T-helper 17 cell (primary cell): ENCODE data around the gene GRID1. TPM values are rescaled to one million over a fixed set of nuclear protein-coding genes. Genes with fewer than 3 reads are reported as not detected.

ENCODE experiments used
- ATAC-seq: fragments of 150-1000 bp; cut with Tn5 transposase; 2 replicates; pipeline ENCODE4 v1.10.0; 2021; ENCODE audit warnings: mild to moderate bottlenecking, moderate library complexity
- DNase-seq, 3 donors: peaks; one replicate each; pipeline versions ENCODE4 v3.0.0 to v3.0.0-alpha.2; 2020 to 2021
- H3K9me3 ChIP-seq: one replicate; pipeline ENCODE4 v1.7.0; 2013; ENCODE audit warnings: low read length, mild to moderate bottlenecking; ENCODE audit not compliant: control insufficient read depth, poor library complexity, severe bottlenecking
- H3K27ac Mint-ChIP-seq: one replicate; pipeline ENCODE4 v1.8.0; 2022; ENCODE audit warnings: mild to moderate bottlenecking, moderate library complexity, mixed read lengths
- H3K27me3 Mint-ChIP-seq: one replicate; pipeline ENCODE4 v1.8.0; 2022; ENCODE audit warnings: mixed read lengths
- H3K36me3 Mint-ChIP-seq: one replicate; pipeline ENCODE4 v1.8.0; 2022; ENCODE audit warnings: low read depth, mixed read lengths
- H3K4me1 Mint-ChIP-seq: one replicate; pipeline ENCODE4 v1.8.0; 2022; ENCODE audit warnings: mild to moderate bottlenecking, mixed read lengths
- H3K4me3 Mint-ChIP-seq: one replicate; pipeline ENCODE4 v1.8.0; 2022; ENCODE audit warnings: mild to moderate bottlenecking, moderate library complexity, mixed read lengths
- total RNA-seq, 4 donors: library from RNA in 2 of 4; stranded (reverse) in 2 of 4; gene quantifications; one replicate each; pipeline ENCODE4 v1.2.3 and lab custom pipeline; 2022 to 2026

GRID1 gene
- total RNA-seq, 2 donors from 2014 or later: not detected

DNA sequence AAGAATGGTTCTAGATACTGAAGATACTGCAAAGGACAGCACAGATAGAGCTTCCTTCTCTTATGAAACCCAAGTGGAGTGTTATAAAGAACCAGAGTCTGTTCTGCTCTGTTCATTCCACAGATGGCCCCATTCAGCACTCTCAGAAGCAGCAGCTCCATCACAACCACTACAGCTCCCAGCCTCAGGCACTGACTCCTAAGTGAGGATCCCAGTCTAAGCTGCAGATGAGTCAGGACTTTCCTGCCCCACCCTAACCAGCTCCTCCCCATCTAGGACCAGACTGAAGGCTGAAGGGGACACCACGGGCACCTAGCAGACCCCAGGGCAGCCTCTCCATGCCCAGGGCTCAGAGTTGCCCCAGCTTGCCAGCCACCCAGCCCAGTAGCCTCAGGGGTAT, 379.8 kb downstream of the GRID1 start:
- Mint-ChIP-seq H3K27ac (no peak overlapping the region), H3K27me3 (peaks cover 46% of the 10 kb centered on the region), H3K36me3 (peaks cover 3% of the 10 kb centered on the region), H3K4me1 (peaks cover 5% of the 10 kb centered on the region), H3K4me3 (no peak overlapping the region)
- no peak for DNase-seq
- H3K9me3 ChIP-seq: no peaks in the 10 kb centered on the region
- ATAC-seq: no peak

DNA sequence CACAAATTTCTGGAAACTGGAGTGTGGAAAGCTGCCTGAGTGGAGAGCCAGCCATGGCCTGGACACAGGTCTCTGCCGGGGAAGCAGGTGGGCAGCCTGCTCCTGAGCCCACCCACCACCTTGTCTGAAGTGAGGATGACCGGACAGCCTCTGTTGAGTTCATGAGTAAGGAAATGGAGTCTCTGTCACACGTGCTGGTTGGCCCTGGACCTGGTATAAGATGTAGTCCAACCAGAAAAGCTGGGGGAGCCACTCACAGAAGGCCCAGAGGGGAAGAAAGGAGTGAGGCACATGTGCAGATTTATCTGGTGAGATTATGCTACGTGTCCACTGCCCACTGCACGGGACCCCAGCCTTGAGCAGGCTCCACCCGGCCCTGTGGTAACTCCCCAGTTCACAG, 383.5 kb downstream of the GRID1 start:
- DNase-seq (no peak), ATAC-seq (no peak)
- Mint-ChIP-seq H3K4me1 (peaks cover 5% of the 10 kb centered on the region), H3K4me3 (no peak overlapping the region), H3K36me3 (peaks cover 3% of the 10 kb centered on the region), H3K27me3 (peaks cover 46% of the 10 kb centered on the region), H3K27ac (no peak overlapping the region)
- no peaks in the 10 kb centered on the region for H3K9me3 ChIP-seq

DNA sequence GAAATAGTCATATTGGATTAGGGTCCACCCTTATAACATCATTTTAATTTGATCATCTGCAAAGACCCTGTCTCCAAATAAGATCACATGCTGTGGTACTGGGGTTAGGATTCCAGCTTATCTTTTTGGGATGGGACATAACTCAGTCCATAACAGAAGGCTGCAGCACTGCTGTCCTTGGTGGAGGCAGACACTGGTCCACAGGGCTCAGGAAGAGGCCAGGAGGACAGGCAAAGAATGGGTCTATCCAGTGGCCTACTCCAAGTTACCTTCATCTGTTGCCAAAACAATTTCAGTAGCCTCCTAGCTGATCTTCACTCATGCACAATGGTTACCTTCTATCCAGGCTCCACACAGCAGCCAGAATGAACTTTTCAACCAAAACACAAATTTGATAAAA, 387.0 kb downstream of the GRID1 start:
- H3K4me3 Mint-ChIP-seq: no peak overlapping the region
- ATAC-seq: no peak
- no peak overlapping the region for H3K27ac Mint-ChIP-seq
- no peak for DNase-seq
- peaks cover 5% of the 10 kb centered on the region for H3K4me1 Mint-ChIP-seq
- no peaks in the 10 kb centered on the region for H3K9me3 ChIP-seq
- peaks cover 48% of the 10 kb centered on the region for H3K27me3 Mint-ChIP-seq
- peaks cover 3% of the 10 kb centered on the region for H3K36me3 Mint-ChIP-seq

DNA sequence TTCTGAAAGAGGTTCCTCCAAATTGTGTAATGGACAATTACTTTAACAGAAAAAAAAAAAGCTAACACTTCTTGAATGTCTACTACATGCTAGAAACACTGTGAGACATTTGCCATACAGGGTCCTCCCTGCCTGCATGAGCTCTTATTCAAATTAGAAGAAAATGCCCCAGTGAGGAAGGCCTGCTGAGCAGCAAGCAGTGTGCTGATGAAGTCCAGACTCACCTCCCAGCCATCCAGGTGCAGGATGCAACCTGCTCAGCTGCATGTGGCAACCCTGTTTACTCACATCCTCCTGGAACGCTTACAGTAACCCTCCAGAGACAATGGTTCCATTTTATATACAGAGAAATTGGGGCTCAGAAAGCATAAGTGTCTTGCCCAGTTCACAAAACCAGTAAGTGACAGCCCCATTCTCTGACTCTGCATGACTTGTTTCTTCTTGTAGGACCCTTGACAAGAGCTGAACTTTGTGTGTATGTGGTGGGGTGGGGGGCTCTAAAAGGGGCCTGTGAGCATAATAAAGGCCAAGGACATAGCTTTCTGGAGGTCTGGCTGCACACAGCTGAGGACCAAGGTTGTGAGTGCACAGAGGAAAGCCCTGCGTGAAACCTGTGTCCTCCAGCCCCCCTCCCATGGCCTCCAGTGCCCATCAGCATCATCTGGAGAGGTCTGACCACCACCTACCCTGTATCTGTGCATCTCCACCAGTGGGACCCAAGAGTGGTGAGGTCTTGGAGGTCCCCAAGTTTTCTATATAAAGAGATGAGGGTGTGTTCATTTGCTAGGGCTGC, 387.8 kb downstream of the GRID1 start:
- H3K27me3 Mint-ChIP-seq: peaks cover 41% of the 10 kb centered on the region
- no peak for ATAC-seq
- no peaks in the 10 kb centered on the region for H3K9me3 ChIP-seq
- peaks cover under 1% of the 10 kb centered on the region for H3K4me1 Mint-ChIP-seq
- H3K27ac Mint-ChIP-seq: no peak overlapping the region
- no peaks in the 10 kb centered on the region for H3K36me3 Mint-ChIP-seq
- no peak overlapping the region for H3K4me3 Mint-ChIP-seq
- no peak for DNase-seq

- H3K4me1 Mint-ChIP-seq: no peaks in the 10 kb centered on the region
- ATAC-seq: no peak
- no peak for DNase-seq
- peaks cover 36% of the 10 kb centered on the region for H3K27me3 Mint-ChIP-seq
- no peak overlapping the region for H3K27ac Mint-ChIP-seq
- H3K9me3 ChIP-seq: no peaks in the 10 kb centered on the region
- H3K36me3 Mint-ChIP-seq: no peaks in the 10 kb centered on the region
- no peak overlapping the region for H3K4me3 Mint-ChIP-seq
These were observed 389.0 kb downstream of the GRID1 start for GRCh38 chr10:85977642-85978041.

DNA sequence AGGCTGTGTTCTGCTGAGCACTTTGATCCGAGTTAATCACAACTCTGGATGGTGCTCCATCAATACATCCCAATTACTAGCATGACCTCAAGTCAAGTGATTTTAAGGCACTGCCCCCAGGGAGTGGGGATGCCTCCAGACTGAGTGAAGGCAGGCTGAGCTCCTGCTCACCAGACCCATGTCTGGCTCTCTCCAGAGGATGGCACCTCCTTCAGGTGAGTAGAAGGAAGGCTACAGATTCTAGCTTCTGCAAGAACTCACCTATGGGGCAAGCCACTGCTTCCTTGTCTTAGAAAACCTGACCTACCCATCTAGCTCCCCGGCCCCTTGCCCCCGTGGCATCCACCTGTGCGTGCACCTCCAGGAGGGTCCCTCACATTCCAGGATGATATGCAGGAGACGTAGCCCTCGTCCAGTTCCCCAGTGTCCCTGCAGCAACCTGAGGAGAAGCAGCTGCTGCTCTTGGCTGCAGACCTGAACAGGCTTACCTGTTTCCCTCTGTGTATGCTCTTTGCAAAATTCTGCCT, 390.3 kb downstream of the GRID1 start:
- Mint-ChIP-seq H3K36me3 (no peaks in the 10 kb centered on the region), H3K27ac (no peak overlapping the region), H3K4me1 (no peaks in the 10 kb centered on the region), H3K27me3 (peaks cover 34% of the 10 kb centered on the region), H3K4me3 (no peak overlapping the region)
- ATAC-seq (no peak), DNase-seq (no peak)
- H3K9me3 ChIP-seq: no peaks in the 10 kb centered on the region

DNA sequence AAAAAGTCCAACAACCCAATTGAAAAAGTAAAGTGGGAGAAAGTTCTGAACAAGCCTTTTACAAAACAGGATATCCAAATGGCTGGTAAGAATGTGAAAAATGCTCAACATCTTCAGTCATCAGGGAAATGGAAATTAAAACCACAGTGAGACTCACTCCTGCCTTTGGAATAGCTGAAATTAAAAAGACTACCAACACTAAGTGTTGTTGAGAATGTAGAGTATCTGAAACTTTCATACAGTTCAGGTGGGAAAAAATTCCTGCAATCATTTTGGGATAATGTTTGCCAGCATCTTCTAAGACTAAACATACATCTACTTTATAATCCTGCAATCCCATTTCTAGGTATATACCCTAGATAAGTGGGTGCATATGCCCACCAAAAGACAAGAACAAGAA, 395.1 kb downstream of the GRID1 start:
- H3K9me3 ChIP-seq: no peaks in the 10 kb centered on the region
- no peak overlapping the region for H3K4me3 Mint-ChIP-seq

DNA sequence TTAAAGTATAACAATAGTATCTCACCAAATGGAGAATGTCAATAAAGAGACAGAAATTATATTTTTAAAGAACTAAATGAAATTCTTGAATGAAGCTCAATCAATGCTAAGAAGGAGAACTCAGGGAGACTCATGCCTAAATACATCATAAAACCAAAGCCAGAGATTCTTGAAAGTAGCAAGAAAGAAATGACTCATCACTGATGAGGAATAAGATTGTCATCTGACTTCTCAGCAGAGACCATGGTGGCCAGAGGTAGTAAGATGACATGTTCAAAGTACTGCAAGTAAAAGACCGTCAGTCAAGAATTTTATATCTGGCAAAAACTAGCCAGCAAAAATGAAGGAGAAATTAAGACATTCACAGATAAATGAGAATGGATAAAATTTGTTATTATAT, 399.0 kb downstream of the GRID1 start:
- H3K27ac Mint-ChIP-seq: no peak overlapping the region
- H3K9me3 ChIP-seq: no peaks in the 10 kb centered on the region
- no peaks in the 10 kb centered on the region for H3K36me3 Mint-ChIP-seq
- no peak overlapping the region for H3K4me3 Mint-ChIP-seq
- ATAC-seq (no peak), DNase-seq (no peak)
- no peaks in the 10 kb centered on the region for H3K27me3 Mint-ChIP-seq
- no peaks in the 10 kb centered on the region for H3K4me1 Mint-ChIP-seq

More for the DNA sequence above, 395.1 kb downstream of the GRID1 start:
- Mint-ChIP-seq H3K27me3 (peaks cover 13% of the 10 kb centered on the region), H3K4me1 (no peaks in the 10 kb centered on the region), H3K36me3 (no peaks in the 10 kb centered on the region), H3K27ac (no peak overlapping the region)
- ATAC-seq (no peak), DNase-seq (no peak)

GRCh38 chr10:85961479-85962067, 405.0 kb downstream of the GRID1 start:
- ATAC-seq (no peak), DNase-seq (no peak)
- no peaks in the 10 kb centered on the region for H3K9me3 ChIP-seq
- no peaks in the 10 kb centered on the region for H3K4me1 Mint-ChIP-seq
- H3K4me3 Mint-ChIP-seq: no peak overlapping the region
- H3K27ac Mint-ChIP-seq: no peak overlapping the region
- peaks cover 2% of the 10 kb centered on the region for H3K36me3 Mint-ChIP-seq
- peaks cover 9% of the 10 kb centered on the region for H3K27me3 Mint-ChIP-seq

GRCh38 chr10:85961073-85961472, 405.5 kb downstream of the GRID1 start:
- H3K4me1 Mint-ChIP-seq: no peaks in the 10 kb centered on the region

DNA sequence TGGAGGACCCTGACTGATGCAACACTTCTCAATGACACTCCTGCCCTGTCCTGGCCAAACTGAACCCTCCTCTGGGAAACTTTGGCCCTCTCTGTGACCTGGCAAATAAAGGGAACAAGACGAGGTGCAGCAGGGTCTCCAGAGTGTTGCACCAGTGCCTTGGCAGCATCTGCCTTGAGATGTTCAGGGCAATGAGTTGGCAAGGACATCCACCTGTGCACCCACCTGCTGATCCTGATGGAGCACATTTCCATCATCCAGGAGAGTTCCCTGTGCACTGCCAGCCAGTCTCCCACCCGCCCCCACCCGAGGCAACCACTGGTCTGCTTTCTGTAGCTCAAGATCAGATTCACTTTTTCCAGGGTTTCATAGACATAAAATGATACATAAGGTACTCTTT, 407.4 kb downstream of the GRID1 start:
- H3K4me1 Mint-ChIP-seq: no peaks in the 10 kb centered on the region
- no peak overlapping the region for H3K27ac Mint-ChIP-seq
- H3K36me3 Mint-ChIP-seq: peaks cover 2% of the 10 kb centered on the region
- peaks cover 9% of the 10 kb centered on the region for H3K27me3 Mint-ChIP-seq
- H3K9me3 ChIP-seq: no peaks in the 10 kb centered on the region
- ATAC-seq (no peak), DNase-seq (no peak)
- no peak overlapping the region for H3K4me3 Mint-ChIP-seq

More at GRCh38 chr10:85961073-85961472, 405.5 kb downstream of the GRID1 start:
- no peak overlapping the region for H3K4me3 Mint-ChIP-seq
- H3K36me3 Mint-ChIP-seq: peaks cover 2% of the 10 kb centered on the region
- H3K27me3 Mint-ChIP-seq: peaks cover 9% of the 10 kb centered on the region
- H3K27ac Mint-ChIP-seq: no peak overlapping the region
- no peak for ATAC-seq
- H3K9me3 ChIP-seq: no peaks in the 10 kb centered on the region
- no peak for DNase-seq

DNA sequence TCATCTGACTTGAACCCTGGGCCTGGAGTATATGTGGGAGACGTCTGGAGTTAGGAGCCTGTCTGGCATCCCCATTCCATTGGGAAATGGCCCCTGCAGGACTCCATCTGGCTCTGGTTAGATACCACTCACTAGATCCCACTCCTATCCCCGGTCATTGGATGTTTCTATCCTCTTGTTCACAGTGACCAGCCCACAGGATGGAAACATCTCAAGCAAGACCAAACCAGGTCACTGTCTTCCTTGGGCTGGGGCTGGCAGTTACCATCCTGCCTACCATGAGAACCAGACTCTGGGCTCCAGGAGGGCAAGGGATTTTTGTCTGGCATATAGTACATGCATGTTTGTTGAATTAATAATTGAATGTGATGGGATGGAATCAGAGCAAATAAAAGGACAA, 415.7 kb downstream of the GRID1 start:
- H3K27ac Mint-ChIP-seq: no peak overlapping the region
- H3K27me3 Mint-ChIP-seq: peaks cover 21% of the 10 kb centered on the region
- H3K36me3 Mint-ChIP-seq: no peaks in the 10 kb centered on the region
- DNase-seq (no peak), ATAC-seq (no peak)
- H3K9me3 ChIP-seq: no peaks in the 10 kb centered on the region
- peaks cover 2% of the 10 kb centered on the region for H3K4me1 Mint-ChIP-seq
- no peak overlapping the region for H3K4me3 Mint-ChIP-seq

DNA sequence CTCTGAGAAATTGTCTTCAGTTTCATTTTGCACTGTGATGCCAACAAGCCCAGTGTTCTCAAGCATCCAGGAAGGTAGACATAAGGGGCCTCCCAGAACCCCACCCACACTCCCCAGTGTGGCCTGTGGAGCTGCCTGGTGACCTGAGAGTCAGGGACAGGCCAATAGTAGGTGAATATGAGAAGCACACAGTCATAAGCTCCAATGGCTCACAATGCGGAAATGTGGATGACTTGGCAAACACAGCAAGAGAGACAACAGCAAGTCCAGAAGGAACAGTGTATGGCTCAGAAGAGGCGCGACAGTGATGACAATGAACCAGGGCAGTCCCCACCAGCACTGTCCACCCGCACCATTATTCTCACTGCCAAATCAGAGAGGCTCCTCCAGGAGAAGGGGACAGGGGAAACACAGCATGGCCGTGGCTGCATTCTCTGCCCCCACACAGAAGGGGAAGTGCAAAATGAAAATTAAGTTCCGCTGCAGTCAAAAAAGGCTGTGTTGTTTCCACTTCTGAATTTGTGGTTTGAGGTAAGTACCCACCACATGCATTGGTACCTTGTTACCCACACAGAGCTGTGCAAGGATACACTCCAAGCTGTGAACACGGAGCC, 419.8 kb downstream of the GRID1 start:
- no peak for ATAC-seq
- H3K27me3 Mint-ChIP-seq: peaks cover 48% of the 10 kb centered on the region
- peaks cover 2% of the 10 kb centered on the region for H3K4me1 Mint-ChIP-seq

More for the DNA sequence above, 419.8 kb downstream of the GRID1 start:
- no peak overlapping the region for H3K27ac Mint-ChIP-seq
- no peaks in the 10 kb centered on the region for H3K36me3 Mint-ChIP-seq
- peak overlapping the region; percentile 2 for H3K4me3 Mint-ChIP-seq
- DNase-seq: no peak
- no peaks in the 10 kb centered on the region for H3K9me3 ChIP-seq
